GM18507 (cell line): Measurements from ENCODE around the gene PRKCQ.
A peak's percentile ranks its signal among the peaks of the same experiment; 100 is the strongest.

Source experiments
- DNase-seq: peaks from one replicate; pipeline ENCODE4 v3.0.0; 2011; ENCODE audit warnings: low read depth; ENCODE audit not compliant: insufficient read length; ENCODE audit errors: extremely low spot score
- FAIRE-seq: peaks from 2 replicates; lab custom pipeline; 2011; peaks lifted over from hg19 to GRCh38; lab: Jason Lieb, UNC

Gene PRKCQ

DNA sequence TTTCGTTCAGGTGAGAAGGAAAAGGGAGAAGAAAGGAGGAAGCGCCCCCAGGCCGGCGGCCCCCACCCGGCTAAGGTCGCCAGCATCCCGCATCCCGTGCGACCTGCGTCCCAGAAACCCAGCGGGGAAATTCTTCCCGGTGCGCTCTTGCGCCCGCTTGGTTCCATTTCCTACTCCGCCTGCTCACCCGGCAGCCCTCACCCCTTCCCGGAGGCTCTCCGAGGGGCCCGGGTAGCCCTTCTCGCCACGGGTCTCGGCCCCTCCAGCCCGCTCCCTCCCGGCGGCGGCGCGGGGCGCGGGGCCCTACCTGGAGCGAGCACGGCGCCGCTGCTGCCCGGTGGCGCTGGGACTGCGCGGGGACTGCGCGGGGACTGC is at the start of gene PRKCQ:
PRKCQ (minus strand) TSS at position 373 of the 375 bp plus-strand sequence. CDS start 65,141 bp downstream, outside the sequence.
- no peak for DNase-seq
- FAIRE-seq, result no peak

DNA sequence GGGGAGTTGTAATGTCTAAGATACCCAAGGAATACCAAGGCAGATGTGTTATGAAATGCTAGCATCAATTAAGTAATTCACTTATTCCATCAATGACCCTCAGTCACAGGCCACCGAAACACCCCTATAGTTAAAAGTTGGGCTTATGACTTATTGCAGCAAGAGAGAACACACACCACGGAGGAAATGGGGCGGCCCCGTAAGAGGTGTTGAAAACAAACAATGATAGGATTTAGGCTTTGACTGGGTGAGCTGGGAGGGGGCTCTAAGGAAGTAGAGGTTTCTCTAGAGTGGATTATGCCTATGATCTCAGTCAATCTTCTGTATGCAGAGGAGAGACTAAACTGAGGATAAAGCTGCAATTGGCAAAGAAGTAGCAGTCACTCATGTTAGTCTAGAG is 45.4 kb upstream of the PRKCQ start:
- DNase-seq (no peak), FAIRE-seq (no peak)

- no peak for FAIRE-seq
- DNase-seq, result no peak
Measured at GRCh38 chr10:6624392-6624791, 44.3 kb upstream of the PRKCQ start.

DNA sequence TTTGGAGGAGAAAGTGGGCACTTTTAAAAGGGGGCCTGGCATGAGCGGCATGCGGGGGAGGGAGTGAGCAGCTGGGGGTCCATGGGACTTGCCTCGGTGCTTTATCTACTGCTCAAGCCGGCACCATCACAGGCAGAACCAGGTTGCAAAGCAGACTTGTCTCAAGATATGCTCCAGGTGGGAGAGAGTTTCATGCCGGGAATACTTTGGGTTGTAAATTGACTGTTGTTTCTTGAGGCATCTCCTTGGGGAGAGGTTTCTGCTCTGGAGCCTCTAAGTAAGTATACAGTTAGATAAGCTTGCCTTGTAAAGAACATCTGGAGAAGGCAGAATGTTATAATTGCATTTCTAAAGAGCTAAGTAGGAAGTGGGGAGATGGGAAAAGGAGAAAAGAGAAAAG is 42.8 kb upstream of the PRKCQ start:
- no peak for DNase-seq
- no peak for FAIRE-seq

- no peak for FAIRE-seq
- no peak for DNase-seq
Measured at GRCh38 chr10:6621536-6621935, 41.5 kb upstream of the PRKCQ start.

GRCh38 chr10:6619660-6620059 is 39.6 kb upstream of the PRKCQ start:
- DNase-seq (no peak), FAIRE-seq (no peak)

DNA sequence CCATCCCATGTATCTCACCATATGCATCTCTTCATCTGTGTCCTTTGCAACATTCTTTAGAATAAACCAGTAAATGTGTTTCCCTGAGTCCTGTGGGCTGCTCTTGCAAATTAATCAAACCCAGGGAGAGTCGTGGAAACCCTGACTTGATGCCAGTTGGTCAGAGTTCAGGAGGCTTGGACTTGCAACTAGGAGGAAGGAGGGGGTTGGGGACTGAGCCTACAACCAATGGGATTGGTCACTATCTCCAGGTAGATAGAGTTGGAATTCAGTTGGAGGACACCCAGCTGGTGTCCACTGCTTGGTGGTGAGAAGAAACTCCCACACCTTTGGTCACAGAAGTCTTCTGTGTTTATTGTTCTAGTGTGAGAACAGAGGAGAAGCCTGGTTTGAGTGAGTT is 38.3 kb upstream of the PRKCQ start:
- no peak for DNase-seq
- no peak for FAIRE-seq

- FAIRE-seq, result no peak
- no peak for DNase-seq
Measured at GRCh38 chr10:6617309-6618076, 37.4 kb upstream of the PRKCQ start.

GRCh38 chr10:6615971-6616370 is 35.9 kb upstream of the PRKCQ start:
- FAIRE-seq (no peak), DNase-seq (no peak)

DNA sequence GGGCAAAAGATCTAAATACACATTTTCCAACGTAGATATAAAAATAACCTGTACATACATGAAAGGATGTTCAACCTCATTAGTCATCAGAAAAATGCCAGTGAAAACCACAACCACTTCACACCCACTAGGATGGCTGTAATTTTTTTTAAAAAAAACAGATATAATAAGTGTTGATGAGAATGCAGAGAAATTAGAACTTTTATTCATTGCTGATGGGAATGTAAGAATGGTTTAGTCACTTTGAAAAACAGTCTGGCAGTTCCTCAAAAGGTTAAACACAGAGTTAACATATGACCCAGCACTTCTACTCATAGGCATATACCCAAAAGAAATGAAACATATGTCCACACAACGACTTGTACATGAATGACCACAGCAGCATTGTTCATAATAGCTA is 32.3 kb upstream of the PRKCQ start:
- FAIRE-seq (no peak), DNase-seq (no peak)

DNA sequence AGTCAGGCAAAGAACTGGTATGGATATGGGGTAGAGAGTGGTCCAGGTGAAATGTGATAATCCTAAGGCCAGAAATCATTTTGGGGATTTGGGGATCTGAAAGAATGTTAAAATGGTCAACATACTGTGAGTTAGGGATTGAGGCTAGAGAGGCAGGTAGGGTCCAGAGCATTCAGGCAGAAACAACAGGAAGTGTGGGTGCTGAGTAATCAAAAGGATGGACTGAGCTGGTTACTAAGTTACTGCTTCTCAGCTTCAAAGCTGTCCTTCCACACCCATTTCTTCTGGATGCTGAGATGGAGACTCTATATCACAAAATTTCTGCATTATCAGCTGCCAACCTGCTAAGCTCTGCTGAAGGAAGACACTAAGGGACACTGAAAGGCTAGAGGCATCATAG is 30.6 kb upstream of the PRKCQ start:
- DNase-seq (no peak), FAIRE-seq (peak; percentile 62)

DNA sequence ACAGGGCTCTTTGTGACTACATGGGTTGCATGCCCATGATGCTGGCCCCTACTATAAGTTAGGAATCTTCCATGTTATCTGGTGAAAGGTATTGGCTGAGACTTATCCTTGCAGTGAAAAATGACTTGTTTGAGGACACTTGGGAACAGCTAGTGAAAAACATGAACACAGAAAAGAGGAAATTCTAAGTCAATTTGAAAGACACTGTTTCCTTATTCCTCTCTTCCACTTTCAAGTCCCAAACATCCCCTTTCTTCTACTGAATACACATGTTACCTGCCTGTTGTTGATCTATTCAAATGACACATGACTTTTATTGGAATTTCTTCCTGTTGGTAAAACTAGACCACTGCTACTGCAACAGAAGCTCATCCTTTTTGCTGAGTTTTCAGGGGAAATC is 29.5 kb upstream of the PRKCQ start:
- no peak for FAIRE-seq
- DNase-seq, result no peak

- no peak for FAIRE-seq
Measured at GRCh38 chr10:6607778-6608177, 27.7 kb upstream of the PRKCQ start.

DNA sequence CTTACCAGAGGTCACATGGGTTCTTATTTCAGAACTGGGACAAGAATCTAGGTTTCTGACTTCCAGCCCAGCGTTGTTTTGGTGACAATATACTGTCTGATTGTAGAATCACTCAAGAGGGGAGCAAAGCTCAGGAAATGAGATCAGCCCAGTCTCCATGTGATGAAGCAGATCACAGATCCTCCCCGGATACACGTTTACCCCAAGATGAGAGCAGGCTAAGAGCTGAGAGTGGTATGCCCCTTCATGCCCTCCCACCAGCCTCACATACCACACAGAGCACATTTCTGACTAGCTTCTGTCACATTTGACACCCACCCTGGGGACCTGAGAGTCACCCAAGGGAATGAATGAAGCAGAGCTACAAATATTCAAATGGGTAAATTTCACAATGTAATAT is 27.1 kb upstream of the PRKCQ start:
- peak; percentile 5 for FAIRE-seq
- no peak for DNase-seq

More at GRCh38 chr10:6607778-6608177, 27.7 kb upstream of the PRKCQ start:
- no peak for DNase-seq

- FAIRE-seq, result no peak
- DNase-seq, result no peak
Measured at GRCh38 chr10:6603142-6604125, 23.4 kb upstream of the PRKCQ start.

DNA sequence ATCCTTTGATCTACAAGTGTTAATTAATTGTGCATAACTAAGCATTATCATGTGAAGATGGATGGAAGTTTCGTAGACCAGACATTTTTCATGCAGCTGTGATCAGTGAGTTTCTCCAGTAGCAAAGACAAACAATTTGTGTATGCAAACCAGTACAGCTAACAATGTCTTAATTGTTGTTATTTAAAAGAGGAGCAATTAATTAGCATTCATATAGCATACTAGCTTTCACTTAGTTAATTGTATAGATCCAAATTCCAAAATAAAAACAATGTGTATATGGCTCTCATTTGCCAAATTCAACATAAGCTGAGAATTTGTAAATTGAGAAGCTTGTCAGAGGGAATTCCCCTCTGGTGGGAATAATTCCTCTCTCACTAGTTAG is 22.6 kb upstream of the PRKCQ start:
- DNase-seq (no peak), FAIRE-seq (no peak)

- FAIRE-seq (no peak), DNase-seq (no peak)
Measured at GRCh38 chr10:6602026-6602699, 22.1 kb upstream of the PRKCQ start.

GRCh38 chr10:6601246-6601805 is 21.2 kb upstream of the PRKCQ start:
- FAIRE-seq (no peak), DNase-seq (no peak)

GRCh38 chr10:6600224-6600987 is 20.3 kb upstream of the PRKCQ start:
- FAIRE-seq (no peak), DNase-seq (no peak)
